Metanephros (tissue), 1 donor: Measurements from ENCODE around the gene PRKRA. TPM values are rescaled to one million over a fixed set of nuclear protein-coding genes. Genes with fewer than 3 reads are reported as not detected.

Experiments
- total RNA-seq: library from RNA; depleted of rRNA; stranded (reverse); fragments of >200 nt; gene quantifications from one replicate; pipeline ENCODE4 v1.2.3, GENCODE V29; 2014

Gene PRKRA
- total RNA-seq: 93.0 TPM

DNA sequence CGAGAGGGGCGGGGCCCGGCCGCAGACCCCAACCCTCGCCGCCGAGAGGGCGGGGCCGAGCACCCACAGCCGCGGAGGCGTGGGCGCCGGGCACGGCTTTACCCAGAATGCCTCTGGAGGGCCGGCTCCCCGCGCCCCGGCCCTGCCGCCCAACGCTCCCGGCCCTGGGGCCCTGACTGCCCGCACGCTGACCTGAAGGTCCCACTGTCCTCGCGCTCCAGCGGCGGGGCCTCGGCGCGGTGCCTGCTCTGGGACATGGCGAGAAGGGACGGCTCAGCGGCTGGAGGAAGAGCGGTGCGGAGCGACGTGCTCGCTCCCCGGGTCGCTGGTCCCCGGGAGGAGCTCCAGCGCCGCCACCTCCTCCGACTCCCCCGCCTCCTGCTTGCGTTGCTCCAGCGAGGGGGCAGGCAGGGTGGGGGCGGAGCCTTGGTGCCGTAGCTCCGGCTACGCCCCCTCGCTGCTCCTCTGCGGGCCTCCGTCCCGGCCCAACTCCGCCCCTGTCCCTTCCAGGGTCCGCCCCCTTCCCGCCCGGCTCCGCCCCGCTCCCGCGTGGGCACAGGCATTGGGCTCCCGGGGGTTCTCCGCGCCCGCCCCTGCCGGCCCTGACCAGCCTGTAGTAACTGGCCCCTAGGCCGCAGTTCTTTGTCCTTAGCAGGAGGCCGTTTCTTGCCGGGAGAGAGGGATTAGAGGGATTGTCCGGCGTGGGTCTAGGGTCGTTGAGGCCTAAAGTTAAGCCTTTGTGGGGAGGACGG is at the start of gene PRKRA, which contains the start of gene PJVK:
Gene PRKRA, minus strand, starts transcription at position 402 of the 752 bp plus-strand sequence. Its CDS starts 145 bp downstream, at position 257.
Gene PJVK, plus strand, starts transcription at position 605 of the 752 bp plus-strand sequence. CDS start 2,032 bp downstream, outside the sequence.

DNA sequence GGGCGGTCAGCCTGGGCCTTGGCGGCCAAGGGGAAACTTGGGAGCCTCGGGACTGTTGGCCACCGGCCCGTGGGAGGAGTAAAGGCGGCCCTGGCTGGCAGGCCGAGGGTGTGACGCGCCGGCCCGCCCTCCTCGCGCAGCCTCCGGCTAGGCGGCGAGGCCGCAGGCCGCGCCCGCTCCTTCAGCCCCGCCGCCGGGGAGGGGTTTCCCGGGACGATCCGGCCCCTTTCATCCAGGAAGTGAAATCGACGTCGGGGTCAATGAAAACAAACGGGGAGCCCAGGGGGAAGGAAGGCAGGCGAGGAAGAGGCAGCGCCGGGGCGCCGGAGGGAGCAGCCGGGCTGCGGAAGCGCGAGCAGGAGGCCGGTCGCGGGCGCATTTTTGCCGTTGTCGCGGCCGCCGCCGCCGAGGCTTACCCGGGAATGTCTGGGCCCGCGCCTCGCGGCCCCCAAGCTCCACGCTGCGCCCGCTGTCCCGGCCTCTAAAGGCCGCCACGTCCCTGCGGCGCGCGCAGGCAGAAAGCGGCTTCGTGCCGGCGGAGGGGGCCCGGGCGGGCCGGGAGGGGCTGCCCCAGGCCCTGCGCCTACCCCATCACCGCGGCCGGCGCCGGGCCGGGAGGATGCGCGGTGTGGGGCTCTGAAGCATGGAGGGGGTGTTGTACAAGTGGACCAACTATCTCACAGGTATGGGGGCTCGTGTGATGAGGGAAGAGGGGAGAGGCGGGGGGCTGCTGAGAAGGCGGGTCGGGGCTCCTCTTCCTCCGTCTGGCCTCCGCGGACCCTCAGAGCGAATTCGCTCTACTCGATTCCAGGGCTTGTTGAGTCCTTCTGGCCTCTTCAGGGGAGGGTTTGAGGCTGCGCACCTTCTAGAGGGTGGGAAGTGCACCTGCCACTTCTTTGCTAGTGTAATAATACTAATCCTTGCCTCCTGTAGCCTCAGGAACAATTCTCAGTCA is 29.5 kb upstream of the PRKRA start, which contains the start of gene PLEKHA3:
Gene PLEKHA3, plus strand, starts transcription at position 231 of the 955 bp plus-strand sequence. Its CDS starts 413 bp downstream, at position 644.

DNA sequence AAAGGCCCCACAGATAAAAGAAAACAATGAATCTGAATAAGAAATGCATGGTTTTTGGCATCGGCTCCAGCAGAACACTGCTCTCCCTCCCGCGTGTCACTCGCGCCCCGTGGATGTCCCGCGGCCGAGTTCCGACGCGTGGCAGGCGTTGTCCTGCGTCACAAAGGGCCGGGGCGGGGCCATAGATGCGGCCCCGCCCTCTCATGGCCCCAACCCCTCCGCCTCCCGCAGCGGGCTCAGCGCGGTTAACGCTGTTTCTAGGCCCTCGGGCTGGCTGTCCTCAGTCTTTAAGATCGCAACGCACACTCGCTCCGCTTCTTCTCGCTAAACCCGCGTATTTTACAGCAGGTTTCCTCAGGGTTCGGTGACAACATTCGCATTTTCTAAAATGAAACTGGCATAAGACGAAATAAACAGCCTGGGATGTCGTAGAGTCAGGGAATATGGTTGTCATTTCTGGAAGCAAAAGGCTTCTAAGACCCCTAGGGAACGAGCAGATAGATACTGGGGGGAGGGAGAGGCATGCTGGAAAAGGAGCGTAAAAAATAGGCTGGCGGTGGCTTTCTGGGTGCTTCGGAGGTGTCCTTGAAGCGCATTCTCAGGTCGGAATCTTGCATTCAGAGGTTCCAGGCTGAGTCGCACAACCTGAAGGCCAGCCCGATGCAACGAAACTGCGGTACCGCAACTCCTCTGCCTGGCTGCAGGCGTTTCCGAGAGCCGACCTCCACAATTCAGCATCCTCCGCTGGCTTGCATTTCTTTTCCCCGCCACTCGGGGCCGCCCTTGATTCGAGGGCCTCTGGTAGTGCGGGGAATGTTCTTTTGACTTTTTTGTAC is 27.7 kb upstream of the PRKRA start, which contains the start of gene FKBP7:
Gene FKBP7, minus strand, starts transcription at position 162 of the 836 bp plus-strand sequence. Its CDS starts 101 bp downstream, at position 61.

Other genes with a start within 250 kb of the PRKRA start
- 5.1 TPM for gene PJVK, start 203 bp upstream of the PRKRA start, total RNA-seq
- gene FKBP7, start 27.4 kb upstream of the PRKRA start, total RNA-seq: 68.5 TPM
- 7.7 TPM for gene PLEKHA3, start 29.3 kb upstream of the PRKRA start, total RNA-seq